Common myeloid progenitor, CD34-positive (primary cell): ENCODE data around the gene MKI67.
A peak's percentile ranks its signal among the peaks of the same experiment; 100 is the strongest.

Experiments
- CTCF ChIA-PET: fragments of 350-600 bp; sonication (Branson Sonifier 250); formaldehyde crosslinking; loops from one replicate; lab custom pipeline; 2021; ENCODE audit warnings: antibody characterized with exemption; lab: Charles Lee
- POLR2A ChIA-PET: fragments of 350-600 bp; sonication (Branson Sonifier 250); formaldehyde crosslinking; loops from one replicate; lab custom pipeline; 2021; ENCODE audit warnings: antibody characterized with exemption; lab: Charles Lee
- DNase-seq, 3 donors: peaks; one replicate each; pipeline versions ENCODE4 v3.0.0 to v3.0.0-alpha.2; 2013
- H3K27ac ChIP-seq, 2 experiments: 1 replicate in 1 of 2; 2 replicates in 1 of 2; pipeline ENCODE4 v1.7.0; 2013; ENCODE audit warnings: inconsistent platforms in 2 of 2, low read length in 2 of 2, mild to moderate bottlenecking in 2 of 2, low read depth in 1 of 2, moderate library complexity in 1 of 2; ENCODE audit not compliant: severe bottlenecking in 2 of 2, insufficient read depth in 1 of 2, poor library complexity in 1 of 2
- H3K27me3 ChIP-seq, 5 experiments: replicated peaks in 2 of 5; 1 replicate in 3 of 5; 2 replicates in 2 of 5; pipeline versions ENCODE4 v1.6.1 to v1.7.0; 2013; ENCODE audit warnings: low read length in 4 of 5, mild to moderate bottlenecking in 2 of 5, moderate library complexity in 2 of 5, inconsistent platforms in 1 of 5; ENCODE audit not compliant: insufficient read depth in 5 of 5, control insufficient read depth in 4 of 5
- H3K36me3 ChIP-seq, 4 experiments: 1 replicate in 2 of 4; 2 replicates in 2 of 4; pipeline versions ENCODE4 v1.6.1 to v1.7.0; 2013; ENCODE audit warnings: low read length in 3 of 4, control low read depth in 1 of 4, mild to moderate bottlenecking in 1 of 4; ENCODE audit not compliant: control insufficient read depth in 4 of 4, insufficient read depth in 4 of 4
- H3K4me1 ChIP-seq, 4 experiments: 1 replicate in 3 of 4; 2 replicates in 1 of 4; pipeline versions ENCODE4 v1.6.1 to v1.7.1; 2013; ENCODE audit warnings: low read length in 3 of 4, mild to moderate bottlenecking in 3 of 4, control low read depth in 1 of 4, inconsistent platforms in 1 of 4, moderate library complexity in 1 of 4; ENCODE audit not compliant: control insufficient read depth in 4 of 4, insufficient read depth in 4 of 4; ENCODE audit errors: control extremely low read depth in 1 of 4
- H3K4me3 ChIP-seq, 7 experiments: 1 replicate in 4 of 7; 2 replicates in 3 of 7; pipeline versions ENCODE4 v1.5.1 to v1.7.0; 2013; ENCODE audit warnings: mild to moderate bottlenecking in 7 of 7, low read length in 6 of 7, moderate library complexity in 6 of 7, inconsistent platforms in 2 of 7, low read depth in 2 of 7, control low read depth in 1 of 7; ENCODE audit not compliant: insufficient read depth in 4 of 7, control insufficient read depth in 1 of 7; ENCODE audit errors: extremely low read depth in 1 of 7
- H3K9me3 ChIP-seq, 5 experiments: 1 replicate in 4 of 5; 2 replicates in 1 of 5; pipeline versions ENCODE4 v1.6.1 to v1.7.1; 2013; ENCODE audit warnings: low read length in 4 of 5, mild to moderate bottlenecking in 2 of 5, inconsistent platforms in 1 of 5, low read depth in 1 of 5, moderate library complexity in 1 of 5; ENCODE audit not compliant: control insufficient read depth in 4 of 5, insufficient read depth in 2 of 5; ENCODE audit errors: control extremely low read depth in 1 of 5
- whole genome bisulfite sequencing: methylation state at CpG from one replicate; pipeline ENCODE4 v1.1.5; 2013; ENCODE audit not compliant: insufficient coverage; 5-methylcytosine and 5-hydroxymethylcytosine counted together

Gene MKI67

DNA sequence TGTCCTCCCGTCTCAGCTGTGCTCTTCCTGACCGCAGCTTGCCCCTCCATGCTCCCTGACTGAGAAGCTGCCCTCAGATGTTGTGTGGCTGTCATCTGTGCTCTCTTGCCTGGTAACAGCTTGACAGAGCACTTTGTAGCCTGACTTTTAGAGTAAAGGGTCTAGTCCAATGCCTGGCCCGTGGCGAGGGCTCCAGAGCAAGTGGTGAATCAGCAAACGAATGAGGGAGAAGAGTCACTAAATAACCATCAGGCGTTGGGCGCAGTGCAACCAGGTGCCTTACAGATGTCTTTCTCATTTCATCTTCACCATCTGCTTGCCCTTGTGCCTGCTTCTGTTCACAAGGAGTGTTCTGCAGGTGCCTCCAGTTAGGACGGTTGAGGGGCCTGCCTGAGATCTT, 45.6 kb downstream of the MKI67 start:
- H3K4me1 ChIP-seq: no peaks in the 10 kb centered on the region
- POLR2A ChIA-PET: no interaction called here
- H3K27ac ChIP-seq: no peak overlapping the region
- no peak overlapping the region for H3K4me3 ChIP-seq
- H3K27me3 ChIP-seq: peaks cover 0 to 1% (median 0%) of the 10 kb centered on the region in 5 experiments
- WGBS: 100% methylated on average over 8 of the region's 8 CpGs
- DNase-seq: no peak
- H3K9me3 ChIP-seq: no peaks in the 10 kb centered on the region
- H3K36me3 ChIP-seq: peaks cover 21 to 75% (median 53%) of the 10 kb centered on the region in 4 experiments
- CTCF ChIA-PET: interaction anchor here (0.8 to 7.4 kb wide), 5 partner anchors 11 to 82 kb away, joined by 3 to 55 read pairs (median 5); no protein-coding TSS in a partner anchor

DNA sequence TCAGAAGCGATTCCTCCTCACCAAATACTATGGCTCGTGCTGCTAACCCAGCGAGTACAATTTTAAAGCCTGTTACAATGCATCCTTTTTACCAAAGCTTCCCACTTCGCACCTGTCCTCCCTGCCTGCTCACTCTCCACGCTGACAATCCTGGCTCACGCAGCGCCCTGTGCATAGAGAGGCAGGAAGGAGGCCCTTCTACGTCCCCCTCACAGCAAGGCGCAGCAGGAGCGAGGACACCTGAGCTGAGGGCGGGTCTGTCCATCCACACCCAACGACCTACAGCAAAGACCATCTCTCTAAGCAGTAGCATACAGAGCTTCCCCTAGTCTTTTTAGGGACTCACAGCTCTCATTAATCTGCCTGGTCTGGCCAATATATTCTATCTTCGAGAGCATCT, 46.0 kb downstream of the MKI67 start:
- H3K4me3 ChIP-seq: no peak overlapping the region
- 98% methylated on average over 10 of the region's 13 CpGs for WGBS
- no peak for DNase-seq
- POLR2A ChIA-PET: no interaction called here
- peaks cover 19 to 79% (median 55%) of the 10 kb centered on the region in 4 experiments for H3K36me3 ChIP-seq
- H3K9me3 ChIP-seq: no peaks in the 10 kb centered on the region
- CTCF ChIA-PET: interaction anchor here (0.8 to 7.4 kb wide), 6 partner anchors 10 to 129 kb away, joined by 3 to 55 read pairs (median 4); no protein-coding TSS in a partner anchor
- H3K27me3 ChIP-seq: peaks cover 0 to 1% (median 0%) of the 10 kb centered on the region in 5 experiments
- no peak overlapping the region for H3K27ac ChIP-seq
- H3K4me1 ChIP-seq: no peaks in the 10 kb centered on the region

DNA sequence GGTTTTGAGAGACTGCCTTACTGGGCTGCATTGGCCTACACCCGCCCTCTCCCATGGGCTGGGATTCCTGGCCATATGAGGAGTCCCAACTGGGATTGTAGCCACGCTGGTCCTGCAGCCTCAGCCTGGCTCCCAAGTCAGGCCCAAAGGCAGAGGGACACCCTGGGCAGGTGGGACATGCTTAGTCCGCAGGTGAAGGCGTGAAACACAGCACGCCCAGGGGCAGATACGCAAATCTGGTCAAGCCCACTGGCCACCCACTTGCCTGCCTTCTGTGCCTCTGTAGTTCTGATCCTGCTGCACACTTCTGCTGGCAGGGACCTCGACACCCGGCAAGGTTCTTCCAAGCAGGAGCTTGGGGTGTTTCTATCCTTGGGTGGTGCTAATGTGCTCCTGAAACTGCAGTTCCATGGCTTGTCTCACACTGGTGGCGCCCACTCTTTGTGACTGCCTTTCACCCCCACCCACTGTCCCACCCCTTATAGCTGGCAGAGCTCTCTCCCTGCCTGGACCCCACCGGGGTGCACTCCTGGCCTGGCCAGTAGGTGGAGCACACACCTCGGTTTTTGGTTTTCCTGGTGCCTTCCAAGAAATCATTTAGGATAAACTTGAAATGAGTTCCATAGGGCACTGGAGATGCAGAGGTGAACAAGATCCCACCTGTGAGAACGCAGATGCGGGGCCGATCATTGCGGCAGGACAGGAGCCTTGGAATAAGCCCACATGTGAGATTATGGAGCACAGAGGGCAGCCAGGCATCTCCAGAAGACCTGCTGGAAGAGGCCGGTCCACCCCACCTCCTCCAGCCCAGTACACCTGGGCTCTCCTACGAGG, 47.9 kb downstream of the MKI67 start:
- WGBS: 70% methylated on average over 10 of the region's 17 CpGs
- no peak overlapping the region for H3K27ac ChIP-seq
- H3K4me1 ChIP-seq: peaks cover 0 to 11% (median 5%) of the 10 kb centered on the region in 4 experiments
- H3K9me3 ChIP-seq: no peaks in the 10 kb centered on the region
- peaks cover 0 to 1% (median 0%) of the 10 kb centered on the region in 5 experiments for H3K27me3 ChIP-seq
- no peak overlapping the region for H3K4me3 ChIP-seq
- POLR2A ChIA-PET: interaction anchor here (0.9 kb wide), 1 partner anchor 44 kb away, joined by 3 read pairs; no protein-coding TSS in a partner anchor
- DNase-seq: peak in 2 of 3 donors; percentile 53 to 60
- peaks cover 22 to 76% (median 52%) of the 10 kb centered on the region in 4 experiments for H3K36me3 ChIP-seq
- CTCF ChIA-PET: interaction anchor here (0.6 to 7.4 kb wide), 6 partner anchors 11 to 73 kb away, joined by 3 to 55 read pairs (median 4); no protein-coding TSS in a partner anchor

DNA sequence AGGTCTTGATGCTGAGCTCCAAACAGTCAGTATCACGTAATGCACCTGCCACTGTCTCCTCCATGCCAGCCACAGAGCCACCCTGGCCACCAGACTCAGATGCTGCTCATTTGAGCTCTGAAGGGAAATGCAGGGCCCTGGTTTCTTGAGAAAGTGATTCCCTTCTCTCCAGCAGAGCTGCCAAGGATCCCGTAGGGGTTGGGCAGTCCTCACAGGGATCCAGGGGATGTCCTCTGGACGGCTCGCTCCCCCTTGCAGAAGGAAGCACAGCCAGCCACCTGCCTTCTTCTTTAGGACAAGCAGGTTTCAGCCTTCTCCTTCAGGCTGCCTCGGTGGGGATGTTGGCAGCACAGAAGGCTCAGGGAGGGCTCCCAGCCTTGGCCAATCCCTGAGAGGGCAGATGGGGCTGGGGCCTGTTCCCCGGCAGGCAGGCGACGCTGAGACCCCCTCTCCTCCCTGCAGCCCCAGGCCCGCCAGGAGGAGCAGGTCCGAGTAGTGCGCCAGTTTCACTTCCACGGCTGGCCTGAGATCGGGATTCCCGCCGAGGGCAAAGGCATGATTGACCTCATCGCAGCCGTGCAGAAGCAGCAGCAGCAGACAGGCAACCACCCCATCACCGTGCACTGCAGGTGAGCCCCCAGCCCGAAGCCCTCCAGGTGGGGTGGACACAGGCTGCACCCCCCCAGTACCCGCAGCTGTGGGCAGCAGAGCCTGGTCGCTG, 48.9 kb downstream of the MKI67 start:
- ChIA-PET POLR2A (interaction anchor here (0.9 kb wide), 1 partner anchor 43 kb away, joined by 3 read pairs; no protein-coding TSS in a partner anchor), CTCF (interaction anchor here (0.8 to 7.4 kb wide), 8 partner anchors 18 to 80 kb away, joined by 3 to 55 read pairs (median 4); no protein-coding TSS in a partner anchor)
- 96% methylated on average over 12 of the region's 21 CpGs for WGBS
- H3K36me3 ChIP-seq: peaks cover 27 to 81% (median 56%) of the 10 kb centered on the region in 4 experiments
- no peak overlapping the region for H3K4me3 ChIP-seq
- H3K9me3 ChIP-seq: no peaks in the 10 kb centered on the region
- H3K4me1 ChIP-seq: peaks cover 0 to 18% (median 12%) of the 10 kb centered on the region in 4 experiments
- peaks cover 0 to 1% (median 0%) of the 10 kb centered on the region in 5 experiments for H3K27me3 ChIP-seq
- H3K27ac ChIP-seq: no peak overlapping the region
- no peak for DNase-seq

DNA sequence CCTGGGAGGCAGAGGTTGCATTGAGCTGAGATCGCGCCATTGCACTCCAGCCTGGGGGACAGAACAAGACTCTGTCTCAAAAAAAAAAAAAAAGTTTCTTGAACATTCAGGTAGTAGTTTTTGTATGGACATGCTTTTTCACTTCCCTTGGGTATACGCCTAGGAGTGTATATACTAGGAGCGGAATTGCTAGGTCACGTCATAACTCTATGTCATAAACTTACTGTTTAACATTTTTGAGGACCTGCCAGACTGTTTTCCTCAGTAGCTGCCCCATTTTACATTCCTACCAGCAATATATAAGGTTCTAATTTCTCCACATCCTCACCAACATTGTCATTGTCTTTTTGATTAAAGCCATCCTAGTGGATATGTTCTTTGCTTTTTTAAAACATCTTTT, 51.6 kb downstream of the MKI67 start:
- WGBS: 100% methylated on average over 3 of the region's 5 CpGs

DNA sequence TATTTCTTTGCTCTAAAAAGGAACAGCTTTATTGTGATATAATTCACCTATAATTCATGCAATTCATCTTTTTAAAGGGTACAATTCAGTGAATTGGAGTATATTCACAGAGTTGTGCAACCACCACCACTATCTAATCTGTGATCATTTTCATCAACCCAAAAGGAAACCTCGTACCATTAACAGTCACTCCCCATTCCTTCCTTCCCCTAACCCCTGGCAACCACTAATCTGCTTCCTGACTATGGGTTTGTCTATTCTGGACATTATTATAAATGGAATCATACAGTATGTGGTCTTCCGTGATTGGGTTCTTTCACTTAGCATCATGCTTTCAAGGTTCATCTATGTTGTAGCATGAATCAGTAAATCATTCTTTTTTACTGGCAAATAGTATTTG, 52.3 kb downstream of the MKI67 start:
- peaks cover 21 to 84% (median 55%) of the 10 kb centered on the region in 4 experiments for H3K36me3 ChIP-seq

More for the DNA sequence above, 51.6 kb downstream of the MKI67 start:
- H3K4me3 ChIP-seq: no peak overlapping the region
- no peak overlapping the region for H3K27ac ChIP-seq
- H3K4me1 ChIP-seq: peaks cover 0 to 18% (median 12%) of the 10 kb centered on the region in 4 experiments
- DNase-seq: no peak
- H3K27me3 ChIP-seq: peaks cover 0 to 1% (median 0%) of the 10 kb centered on the region in 5 experiments
- H3K9me3 ChIP-seq: no peaks in the 10 kb centered on the region
- peaks cover 21 to 87% (median 60%) of the 10 kb centered on the region in 4 experiments for H3K36me3 ChIP-seq
- ChIA-PET CTCF (interaction anchor here (1.6 to 18.1 kb wide), 4 partner anchors 28 to 77 kb away, joined by 4 to 288 read pairs (median 96); no protein-coding TSS in a partner anchor), POLR2A (interaction anchor here (1.3 kb wide), 1 partner anchor 195 kb away, joined by 3 read pairs; no protein-coding TSS in a partner anchor)

More for the DNA sequence above, 52.3 kb downstream of the MKI67 start:
- no peak overlapping the region for H3K27ac ChIP-seq
- WGBS: no CpG with 5 or more reads among the region's 2 CpGs
- H3K27me3 ChIP-seq: no peaks in the 10 kb centered on the region
- DNase-seq: peak in 2 of 3 donors; percentile 47 to 53
- no peaks in the 10 kb centered on the region for H3K9me3 ChIP-seq
- no peak overlapping the region for H3K4me3 ChIP-seq
- CTCF ChIA-PET: interaction anchor here (1.4 to 18.1 kb wide), 3 partner anchors 27 to 58 kb away, joined by 3 to 288 read pairs (median 181); no protein-coding TSS in a partner anchor
- POLR2A ChIA-PET: interaction anchor here (1.0 to 1.3 kb wide), 3 partner anchors 39 to 194 kb away, joined by 3 to 5 read pairs (median 3); no protein-coding TSS in a partner anchor
- H3K4me1 ChIP-seq: peaks cover 0 to 18% (median 12%) of the 10 kb centered on the region in 4 experiments
